ENCODE data around the gene TMEM151A.
A peak's percentile ranks its signal among the peaks of the same experiment; 100 is the strongest.

GRCh38 chr11:66288671-66289547 lies 2.8 kb upstream of the TMEM151A start, which contains the start of gene YIF1A:
- no peak for TF ChIP-seq CTCF (conservative IDR thresholded peaks at IDR 0.05; ENCODE audit: low read depth, low read length)
- TF ChIP-seq POLR2A (IDR thresholded peaks at IDR 0.05; ENCODE audit: low read depth, low read length) = peak; percentile 97
- TF ChIP-seq SMC3 (IDR thresholded peaks at IDR 0.05; ENCODE audit: low read depth, low read length) = no peak
- TF ChIP-seq BHLHE40 (IDR thresholded peaks at IDR 0.05; ENCODE audit: low read depth, low read length) = no peak
- TF ChIP-seq CEBPB (IDR thresholded peaks at IDR 0.05; ENCODE audit: low read depth, low read length) = 0 out of 2 replicates have a peak, but pooled peaks have one; percentile 8
- no peak for TF ChIP-seq RCOR1 (IDR thresholded peaks at IDR 0.05; ENCODE audit: insufficient replicate concordance, low read length)
- TF ChIP-seq USF2 (IDR thresholded peaks at IDR 0.05; ENCODE audit: low read depth, low read length) = no peak; the same call in 1 of the 2 replicates
- peak; percentile 41; the same call in 1 of the 2 replicates for TF ChIP-seq FOS (IDR thresholded peaks at IDR 0.05; ENCODE audit: low read depth, low read length)
- no peak for TF ChIP-seq MAFK (IDR thresholded peaks at IDR 0.05; ENCODE audit: low read depth, low read length)

Data from IMR-90 (cell line).